Activated CD4-positive, alpha-beta memory T cell treated with anti-CD3 and anti-CD28 coated beads for 36 hours (primary cell): ENCODE results near the gene DLGAP4. TPM values are rescaled to one million over a fixed set of nuclear protein-coding genes. Genes with fewer than 3 reads are reported as not detected.

ENCODE experiments used
- CTCF ChIA-PET: fragments of 350-600 bp; sonication (Branson Sonifier 250); formaldehyde crosslinking; loops from one replicate; lab custom pipeline; 2021; ENCODE audit warnings: antibody characterized with exemption, inconsistent platforms; lab: Charles Lee
- POLR2A ChIA-PET: fragments of 350-600 bp; sonication (Branson Sonifier 250); formaldehyde crosslinking; loops from one replicate; lab custom pipeline; 2021; ENCODE audit warnings: antibody characterized with exemption; lab: Charles Lee
- DNase-seq: peaks from one replicate; pipeline ENCODE4 v3.0.0-alpha.2; 2020
- H3K27ac Mint-ChIP-seq: one replicate; pipeline ENCODE4 v1.8.0; 2021; ENCODE audit warnings: mixed read lengths
- H3K27me3 Mint-ChIP-seq: one replicate; pipeline ENCODE4 v1.8.0; 2021; ENCODE audit warnings: mixed read lengths
- H3K36me3 Mint-ChIP-seq: one replicate; pipeline ENCODE4 v1.8.0; 2021; ENCODE audit warnings: mixed read lengths
- H3K4me1 Mint-ChIP-seq: one replicate; pipeline ENCODE4 v1.8.0; 2021; ENCODE audit warnings: low read depth, mixed read lengths
- H3K4me3 Mint-ChIP-seq: one replicate; pipeline ENCODE4 v1.8.0; 2021; ENCODE audit warnings: mild to moderate bottlenecking, mixed read lengths
- H3K9me3 Mint-ChIP-seq: one replicate; pipeline ENCODE4 v1.8.0; 2021; ENCODE audit warnings: mixed read lengths
- intact Hi-C: fragments of 100-400 bp; cut with micrococcal nuclease; formaldehyde crosslinking; loops from one replicate; pipeline ENCODE4 v1.15.1; 2023
- total RNA-seq, 2 experiments: library from RNA; stranded (reverse); gene quantifications; one replicate each; pipeline ENCODE4 v1.2.3, GENCODE V29; 2021

DLGAP4 gene
- total RNA-seq, 2 experiments from 2014 or later, result 18.5 to 18.8 TPM

GRCh38 chr20:36304786-36305495, 1.2 kb upstream of the DLGAP4 start:
- Mint-ChIP-seq H3K9me3 (no peaks in the 10 kb centered on the region), H3K27me3 (peaks cover 56% of the 10 kb centered on the region), H3K36me3 (no peaks in the 10 kb centered on the region), H3K27ac (no peak overlapping the region), H3K4me1 (peaks cover 3% of the 10 kb centered on the region), H3K4me3 (peak overlapping the region; percentile 9)
- intact Hi-C loops, result no loop called here
- DNase-seq, result no peak
- ChIA-PET POLR2A (no interaction called here), CTCF (interaction anchor here (0.6 to 0.9 kb wide), 2 partner anchors 43 to 102 kb away, joined by 3 to 5 read pairs; no protein-coding TSS in a partner anchor)

GRCh38 chr20:36306553-36307411, 643 bp downstream of the DLGAP4 start:
- ChIA-PET CTCF (no interaction called here), POLR2A (no interaction called here)
- Mint-ChIP-seq H3K9me3 (no peaks in the 10 kb centered on the region), H3K36me3 (no peaks in the 10 kb centered on the region), H3K27ac (no peak overlapping the region), H3K4me1 (peaks cover 3% of the 10 kb centered on the region), H3K4me3 (peak overlapping the region; percentile 10), H3K27me3 (peaks cover 45% of the 10 kb centered on the region)
- intact Hi-C loops, result no loop called here
- DNase-seq, result no peak

GRCh38 chr20:36307412-36308325, 1.5 kb downstream of the DLGAP4 start:
- Mint-ChIP-seq H3K9me3 (no peaks in the 10 kb centered on the region), H3K4me1 (peaks cover 3% of the 10 kb centered on the region), H3K4me3 (no peak overlapping the region), H3K27ac (no peak overlapping the region), H3K36me3 (no peaks in the 10 kb centered on the region), H3K27me3 (peaks cover 46% of the 10 kb centered on the region)
- intact Hi-C loops, result no loop called here
- ChIA-PET POLR2A (no interaction called here), CTCF (no interaction called here)
- no peak for DNase-seq

GRCh38 chr20:36308353-36308752, 2.2 kb downstream of the DLGAP4 start:
- ChIA-PET POLR2A (no interaction called here), CTCF (no interaction called here)
- H3K27me3 Mint-ChIP-seq, result peaks cover 43% of the 10 kb centered on the region

GRCh38 chr20:36308986-36309385, 2.8 kb downstream of the DLGAP4 start:
- ChIA-PET POLR2A (no interaction called here), CTCF (no interaction called here)

More at GRCh38 chr20:36308353-36308752, 2.2 kb downstream of the DLGAP4 start:
- Mint-ChIP-seq H3K4me1 (peaks cover 3% of the 10 kb centered on the region), H3K27ac (no peak overlapping the region), H3K36me3 (no peaks in the 10 kb centered on the region), H3K4me3 (no peak overlapping the region), H3K9me3 (no peaks in the 10 kb centered on the region)
- DNase-seq, result no peak
- intact Hi-C loops, result no loop called here

GRCh38 chr20:36309643-36310042, 3.5 kb downstream of the DLGAP4 start:
- H3K36me3 Mint-ChIP-seq, result no peaks in the 10 kb centered on the region
- peaks cover 35% of the 10 kb centered on the region for H3K27me3 Mint-ChIP-seq
- H3K27ac Mint-ChIP-seq, result no peak overlapping the region
- intact Hi-C loops, result no loop called here
- ChIA-PET CTCF (no interaction called here), POLR2A (no interaction called here)
- DNase-seq, result no peak
- peaks cover 3% of the 10 kb centered on the region for H3K4me1 Mint-ChIP-seq
- no peak overlapping the region for H3K4me3 Mint-ChIP-seq
- H3K9me3 Mint-ChIP-seq, result no peaks in the 10 kb centered on the region

More at GRCh38 chr20:36308986-36309385, 2.8 kb downstream of the DLGAP4 start:
- intact Hi-C loops, result no loop called here
- Mint-ChIP-seq H3K4me1 (peaks cover 3% of the 10 kb centered on the region), H3K27ac (no peak overlapping the region), H3K9me3 (no peaks in the 10 kb centered on the region), H3K36me3 (no peaks in the 10 kb centered on the region), H3K27me3 (peaks cover 39% of the 10 kb centered on the region), H3K4me3 (no peak overlapping the region)
- DNase-seq, result no peak

GRCh38 chr20:36310215-36310981, 4.3 kb downstream of the DLGAP4 start:
- Mint-ChIP-seq H3K4me3 (no peak overlapping the region), H3K4me1 (peaks cover 2% of the 10 kb centered on the region), H3K27me3 (peaks cover 28% of the 10 kb centered on the region), H3K27ac (no peak overlapping the region), H3K36me3 (no peaks in the 10 kb centered on the region), H3K9me3 (no peaks in the 10 kb centered on the region)
- intact Hi-C loops, result no loop called here
- no peak for DNase-seq
- CTCF ChIA-PET, result no interaction called here
- POLR2A ChIA-PET, result no interaction called here

- no peak for DNase-seq
- intact Hi-C loops, result no loop called here
- H3K27me3 Mint-ChIP-seq, result peaks cover 25% of the 10 kb centered on the region
- no peaks in the 10 kb centered on the region for H3K4me1 Mint-ChIP-seq
- H3K9me3 Mint-ChIP-seq, result no peaks in the 10 kb centered on the region
- H3K36me3 Mint-ChIP-seq, result no peaks in the 10 kb centered on the region
- POLR2A ChIA-PET, result no interaction called here
- H3K27ac Mint-ChIP-seq, result no peak overlapping the region
- CTCF ChIA-PET, result no interaction called here
- no peak overlapping the region for H3K4me3 Mint-ChIP-seq
Observed at GRCh38 chr20:36311141-36311853, 5.2 kb downstream of the DLGAP4 start.

- Mint-ChIP-seq H3K27ac (no peak overlapping the region), H3K4me1 (no peaks in the 10 kb centered on the region), H3K9me3 (no peaks in the 10 kb centered on the region), H3K4me3 (no peak overlapping the region), H3K27me3 (peaks cover 25% of the 10 kb centered on the region), H3K36me3 (no peaks in the 10 kb centered on the region)
- no peak for DNase-seq
- CTCF ChIA-PET, result no interaction called here
- POLR2A ChIA-PET, result no interaction called here
- intact Hi-C loops, result no loop called here
Observed at GRCh38 chr20:36311854-36312723, 6.0 kb downstream of the DLGAP4 start.

- H3K4me1 Mint-ChIP-seq, result no peaks in the 10 kb centered on the region
- H3K9me3 Mint-ChIP-seq, result no peaks in the 10 kb centered on the region
- H3K27me3 Mint-ChIP-seq, result peaks cover 20% of the 10 kb centered on the region
- CTCF ChIA-PET, result no interaction called here
- intact Hi-C loops, result no loop called here
- no peak overlapping the region for H3K27ac Mint-ChIP-seq
- no peak overlapping the region for H3K4me3 Mint-ChIP-seq
- DNase-seq, result no peak
- H3K36me3 Mint-ChIP-seq, result no peaks in the 10 kb centered on the region
- POLR2A ChIA-PET, result no interaction called here
Observed at GRCh38 chr20:36312724-36313441, 6.7 kb downstream of the DLGAP4 start.
